Liver (tissue), 3 donors: ENCODE results near the gene C9orf50.

Source experiments
- EGR1 ChIP-seq, 2 donors: IDR thresholded peaks; 2 replicates each; pipeline ENCODE4 v1.6.1; 2016 to 2018; ENCODE audit warnings: antibody characterized with exemption in 2 of 2, low read depth in 2 of 2
- GABPA ChIP-seq, 2 donors: IDR thresholded peaks in 1 of 2; conservative IDR thresholded peaks in 1 of 2; 2 replicates each; pipeline ENCODE4 v1.6.1; 2016; ENCODE audit warnings: antibody characterized with exemption in 2 of 2, mild to moderate bottlenecking in 1 of 2, moderate library complexity in 1 of 2
- NR2F2 ChIP-seq: IDR thresholded peaks from 2 replicates; pipeline ENCODE4 v1.6.1; 2016; ENCODE audit warnings: antibody characterized with exemption
- RAD21 ChIP-seq, 2 donors: IDR thresholded peaks; 2 replicates each; pipeline ENCODE4 v1.6.1; 2016; ENCODE audit warnings: antibody characterized with exemption in 2 of 2, mild to moderate bottlenecking in 2 of 2
- YY1 ChIP-seq: IDR thresholded peaks from 2 replicates; pipeline ENCODE4 v1.6.1; 2016; ENCODE audit warnings: antibody characterized with exemption, mild to moderate bottlenecking
- ZBTB33 ChIP-seq: IDR thresholded peaks from 2 replicates; pipeline ENCODE4 v1.6.1; 2016; ENCODE audit warnings: antibody characterized with exemption
- TF ChIP-seq, protein P1 (sequence below): fragments of 150-350 bp; IDR thresholded peaks from 2 replicates; pipeline ENCODE4 v1.5.1; 2017; ENCODE audit warnings: improper control_type of control experiment, low read depth, low read length; ENCODE audit not compliant: missing input control
- TF ChIP-seq, protein P2 (sequence below): IDR thresholded peaks from 2 replicates; pipeline ENCODE4 v1.6.1; 2016; ENCODE audit warnings: antibody characterized with exemption
- donor health status: healthy.
- donor health status: healthy.

DNA sequence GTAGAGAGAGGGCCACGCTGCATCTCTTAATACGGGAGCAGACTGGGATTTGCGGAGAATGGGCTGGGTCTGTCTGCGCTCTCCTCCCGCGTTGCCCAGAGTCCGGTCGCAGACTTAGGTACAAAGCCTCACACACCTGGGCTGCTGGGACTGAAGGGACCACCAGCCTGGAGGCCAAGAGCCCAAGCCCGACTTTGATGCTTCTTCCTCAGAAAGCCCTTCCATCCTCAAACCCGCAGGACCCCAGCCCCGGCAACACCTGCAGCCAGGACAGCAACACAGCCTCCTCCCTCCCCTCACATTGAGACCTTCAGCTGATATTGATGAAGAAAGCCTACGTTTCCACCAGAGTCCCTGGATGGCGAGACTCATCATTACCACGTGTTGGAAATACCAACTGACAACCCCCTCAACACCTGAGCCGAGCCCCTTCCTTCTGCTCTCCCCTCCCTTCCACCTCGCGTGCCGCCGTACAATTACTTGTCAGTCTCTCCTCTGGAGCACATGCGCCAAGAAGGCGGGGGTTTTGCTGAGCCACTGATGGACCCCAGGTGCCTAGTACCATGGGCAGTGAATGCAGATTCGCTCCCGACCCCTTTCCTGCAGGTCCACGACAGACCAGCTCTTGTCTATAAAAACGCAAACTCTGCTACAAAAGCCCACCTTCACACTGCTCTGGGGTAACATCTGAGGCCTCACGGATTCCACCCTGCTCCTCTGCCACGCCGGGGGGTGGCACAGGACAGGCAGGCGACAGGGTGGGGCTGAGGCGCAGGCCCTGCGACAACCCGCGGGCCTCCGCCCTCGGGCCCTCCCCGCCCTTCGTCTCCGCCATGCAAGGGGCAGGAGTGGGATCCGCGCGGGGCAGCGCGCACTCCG is 20.2 kb upstream of the C9orf50 start:
- TF ChIP-seq ZBTB33 (no peak), GABPA (IDR thresholded peaks at IDR 0.05 in 1 of 2, conservative IDR thresholded peaks at IDR 0.05 in 1 of 2) (no peak), RAD21 (IDR thresholded peaks at IDR 0.05) (no peak), NR2F2 (no peak), EGR1 (IDR thresholded peaks at IDR 0.05; ENCODE audit: low read depth in 2 of 2) (no peak), YY1 (no peak)
- TF ChIP-seq, protein P1, sequence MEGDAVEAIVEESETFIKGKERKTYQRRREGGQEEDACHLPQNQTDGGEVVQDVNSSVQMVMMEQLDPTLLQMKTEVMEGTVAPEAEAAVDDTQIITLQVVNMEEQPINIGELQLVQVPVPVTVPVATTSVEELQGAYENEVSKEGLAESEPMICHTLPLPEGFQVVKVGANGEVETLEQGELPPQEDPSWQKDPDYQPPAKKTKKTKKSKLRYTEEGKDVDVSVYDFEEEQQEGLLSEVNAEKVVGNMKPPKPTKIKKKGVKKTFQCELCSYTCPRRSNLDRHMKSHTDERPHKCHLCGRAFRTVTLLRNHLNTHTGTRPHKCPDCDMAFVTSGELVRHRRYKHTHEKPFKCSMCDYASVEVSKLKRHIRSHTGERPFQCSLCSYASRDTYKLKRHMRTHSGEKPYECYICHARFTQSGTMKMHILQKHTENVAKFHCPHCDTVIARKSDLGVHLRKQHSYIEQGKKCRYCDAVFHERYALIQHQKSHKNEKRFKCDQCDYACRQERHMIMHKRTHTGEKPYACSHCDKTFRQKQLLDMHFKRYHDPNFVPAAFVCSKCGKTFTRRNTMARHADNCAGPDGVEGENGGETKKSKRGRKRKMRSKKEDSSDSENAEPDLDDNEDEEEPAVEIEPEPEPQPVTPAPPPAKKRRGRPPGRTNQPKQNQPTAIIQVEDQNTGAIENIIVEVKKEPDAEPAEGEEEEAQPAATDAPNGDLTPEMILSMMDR = no peak
- TF ChIP-seq, protein P2, sequence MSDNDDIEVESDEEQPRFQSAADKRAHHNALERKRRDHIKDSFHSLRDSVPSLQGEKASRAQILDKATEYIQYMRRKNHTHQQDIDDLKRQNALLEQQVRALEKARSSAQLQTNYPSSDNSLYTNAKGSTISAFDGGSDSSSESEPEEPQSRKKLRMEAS = no peak
